Measurements from ENCODE around the gene GOLGA1.

The GOLGA1 gene

DNA sequence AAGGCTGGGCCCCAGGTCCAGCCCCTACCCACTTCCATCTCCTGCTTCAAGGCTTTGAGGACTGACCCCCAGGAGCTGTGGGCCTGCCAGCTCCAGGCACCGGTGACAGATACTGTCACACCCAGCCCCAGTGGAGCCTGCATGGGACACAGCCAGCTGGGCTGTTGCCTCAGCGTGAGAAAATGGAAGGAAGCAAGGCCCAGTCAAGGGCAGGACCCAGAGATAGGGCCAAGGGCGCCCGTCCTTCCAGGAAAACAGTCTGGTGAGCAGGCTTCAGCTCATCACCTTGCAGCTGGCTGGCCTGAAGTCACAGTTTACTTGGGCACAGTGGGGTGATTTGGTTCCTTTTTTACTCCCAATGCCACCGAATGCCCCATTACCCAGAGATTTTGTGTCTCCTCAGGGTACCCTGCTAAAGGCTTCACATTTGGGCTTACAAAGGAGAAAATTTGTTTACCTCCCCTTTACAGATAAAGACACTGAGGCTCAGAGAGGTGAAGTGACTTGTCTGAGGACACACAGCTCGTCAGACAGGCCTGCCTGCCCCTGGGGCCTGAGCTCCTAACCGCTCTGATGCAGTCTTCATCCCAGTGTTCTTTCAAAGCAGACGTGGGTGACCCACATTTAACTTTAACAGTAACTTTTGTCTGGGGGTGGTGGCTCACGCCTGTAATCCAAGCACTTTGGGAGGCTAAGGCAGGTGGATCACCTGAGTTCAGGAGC lies 109.1 kb downstream of the GOLGA1 start:
- no peak for DNase-seq

DNA sequence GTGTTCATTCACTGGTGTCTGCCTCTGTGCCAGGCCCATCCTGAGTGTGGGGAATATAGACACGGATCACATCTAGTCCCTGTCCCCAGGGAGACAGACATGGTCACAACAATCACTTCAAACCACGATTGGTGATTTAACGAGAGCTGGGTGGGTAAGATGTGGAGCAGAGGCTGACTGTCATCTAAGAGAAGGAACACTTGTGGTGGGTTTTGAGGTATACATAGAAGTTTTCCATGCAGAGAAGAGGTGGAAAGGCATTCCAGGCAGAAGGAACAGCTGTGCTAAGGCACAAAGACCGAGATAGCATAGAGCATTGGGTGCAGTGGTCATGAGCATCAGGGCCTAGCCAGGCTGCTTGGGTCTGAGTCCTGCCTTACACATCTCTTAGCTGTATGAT lies 110.3 kb downstream of the GOLGA1 start:
- DNase-seq, result no peak

DNA sequence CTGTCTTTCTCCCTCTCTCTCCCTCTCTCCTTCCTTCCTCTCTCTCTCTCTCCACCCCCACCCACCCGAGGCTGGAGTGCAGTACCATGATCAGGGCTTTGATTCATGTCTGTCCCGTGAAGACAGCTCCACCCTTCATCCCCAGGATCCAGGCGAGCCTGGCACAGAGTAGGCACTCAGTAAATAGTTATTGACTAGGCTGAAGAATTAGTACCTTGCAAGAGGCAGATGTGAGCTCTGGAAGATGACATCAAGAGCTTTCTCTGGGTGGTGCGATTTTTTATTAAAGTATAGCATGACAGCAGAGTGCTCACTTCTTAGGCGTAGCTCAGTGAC lies 111.6 kb downstream of the GOLGA1 start:
- no peak for DNase-seq

DNA sequence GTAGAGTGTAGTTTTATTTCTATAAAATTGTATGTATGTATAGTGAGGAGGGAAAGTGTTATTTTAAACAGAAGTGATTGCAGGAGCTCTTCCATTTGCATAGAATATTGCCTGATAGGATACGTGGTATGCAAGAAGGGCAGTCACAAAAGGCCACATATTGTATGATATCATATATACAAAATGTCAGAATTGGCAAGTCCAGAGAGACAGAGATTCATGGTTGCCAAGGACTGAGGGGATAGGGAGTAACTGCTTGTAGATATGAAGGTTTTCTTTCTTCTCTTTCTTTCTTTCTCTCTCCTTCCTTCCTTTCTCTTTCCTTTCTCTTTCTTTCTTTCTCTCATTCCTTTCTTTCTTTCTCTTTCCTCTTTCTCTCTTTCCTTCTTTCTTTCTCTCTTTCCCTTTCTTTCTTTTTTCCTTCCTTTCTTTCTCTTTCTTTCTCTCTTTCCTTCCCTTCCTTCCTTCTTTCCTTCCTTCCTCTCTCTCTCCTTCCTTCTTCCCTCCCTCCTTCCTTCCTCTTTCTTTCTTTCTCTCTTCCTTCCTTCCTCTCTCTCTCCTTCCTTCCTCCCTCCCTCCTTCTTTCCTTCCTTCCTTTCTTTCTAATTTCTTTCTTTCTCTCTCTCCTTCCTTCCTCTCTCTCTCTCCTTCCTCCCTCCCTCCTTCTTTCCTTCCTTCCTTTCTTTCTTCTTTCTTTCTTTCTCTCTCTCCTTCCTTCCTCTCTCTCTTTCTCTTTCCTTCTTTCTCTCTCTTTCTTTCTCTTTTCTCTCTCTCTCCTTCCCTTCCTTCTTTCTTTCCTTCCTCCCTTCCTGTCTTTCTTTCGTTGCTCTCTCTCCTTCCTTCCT lies 112.2 kb downstream of the GOLGA1 start:
- DNase-seq, result no peak

All from activated T-cell treated with anti-CD3 and anti-CD28 coated beads, Interleukin-2, amount 50 U/mL, for 1 hour (primary cell).